GM10266 (cell line): ENCODE data around the gene TRIM24.
"Not testable (repeated sequence)": the region's sequence is repeated elsewhere in the genome, so short reads cannot be mapped to it uniquely, and the experiment has no call there.

Source experiments
- DNase-seq: peaks from one replicate; pipeline ENCODE4 v3.0.0; 2012; ENCODE audit errors: extremely low spot score
- TF ChIP-seq, protein P1 (sequence below): IDR thresholded peaks from 2 replicates; pipeline ENCODE4 v1.5.1; 2012; ENCODE audit warnings: mild to moderate bottlenecking, low read depth; ENCODE audit not compliant: control insufficient read depth, insufficient read depth; ENCODE audit errors: missing control alignments

Gene TRIM24

DNA sequence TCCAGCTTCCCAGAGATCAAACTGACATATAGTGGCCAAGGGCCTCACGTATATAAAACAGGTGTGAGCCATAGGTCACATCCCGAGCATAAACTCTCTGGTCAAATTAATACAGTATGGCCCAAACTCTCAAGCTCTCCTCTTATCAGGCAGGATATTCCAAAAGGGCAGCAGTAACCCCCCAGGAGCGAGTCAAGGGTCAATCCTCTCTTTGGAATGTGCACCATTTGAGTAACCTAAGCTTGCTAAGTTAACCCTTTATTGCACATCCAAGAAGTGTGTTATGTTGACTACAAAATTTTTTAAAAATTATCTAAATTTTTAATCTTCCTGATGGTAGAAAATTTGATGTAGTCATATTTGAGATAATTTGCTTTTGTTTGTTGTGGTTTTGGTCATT, 4.5 kb upstream of the TRIM24 start:
- TF ChIP-seq, protein P1, sequence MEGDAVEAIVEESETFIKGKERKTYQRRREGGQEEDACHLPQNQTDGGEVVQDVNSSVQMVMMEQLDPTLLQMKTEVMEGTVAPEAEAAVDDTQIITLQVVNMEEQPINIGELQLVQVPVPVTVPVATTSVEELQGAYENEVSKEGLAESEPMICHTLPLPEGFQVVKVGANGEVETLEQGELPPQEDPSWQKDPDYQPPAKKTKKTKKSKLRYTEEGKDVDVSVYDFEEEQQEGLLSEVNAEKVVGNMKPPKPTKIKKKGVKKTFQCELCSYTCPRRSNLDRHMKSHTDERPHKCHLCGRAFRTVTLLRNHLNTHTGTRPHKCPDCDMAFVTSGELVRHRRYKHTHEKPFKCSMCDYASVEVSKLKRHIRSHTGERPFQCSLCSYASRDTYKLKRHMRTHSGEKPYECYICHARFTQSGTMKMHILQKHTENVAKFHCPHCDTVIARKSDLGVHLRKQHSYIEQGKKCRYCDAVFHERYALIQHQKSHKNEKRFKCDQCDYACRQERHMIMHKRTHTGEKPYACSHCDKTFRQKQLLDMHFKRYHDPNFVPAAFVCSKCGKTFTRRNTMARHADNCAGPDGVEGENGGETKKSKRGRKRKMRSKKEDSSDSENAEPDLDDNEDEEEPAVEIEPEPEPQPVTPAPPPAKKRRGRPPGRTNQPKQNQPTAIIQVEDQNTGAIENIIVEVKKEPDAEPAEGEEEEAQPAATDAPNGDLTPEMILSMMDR, result no peak
- no peak for DNase-seq

DNA sequence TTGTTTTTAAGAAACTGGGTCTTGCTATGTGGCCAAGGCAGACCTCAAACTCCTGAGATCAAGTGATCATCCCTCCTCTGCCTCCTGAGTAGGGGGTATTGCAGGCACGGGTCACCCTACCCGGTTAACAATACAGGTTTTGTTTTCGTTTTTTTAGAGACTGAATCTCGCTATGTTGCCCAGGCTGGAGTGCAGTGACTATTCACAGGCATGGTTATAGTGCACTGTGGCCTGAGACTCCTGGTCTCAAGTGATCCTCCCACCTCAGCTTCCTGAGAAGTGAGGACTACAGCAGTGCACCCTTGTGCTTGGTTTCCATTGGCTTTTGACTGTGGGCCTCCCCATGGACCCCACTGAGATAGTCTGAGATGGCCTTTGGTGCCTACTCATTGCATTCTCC, 3.8 kb upstream of the TRIM24 start:
- TF ChIP-seq, protein P1, result no peak
- DNase-seq, result no peak

DNA sequence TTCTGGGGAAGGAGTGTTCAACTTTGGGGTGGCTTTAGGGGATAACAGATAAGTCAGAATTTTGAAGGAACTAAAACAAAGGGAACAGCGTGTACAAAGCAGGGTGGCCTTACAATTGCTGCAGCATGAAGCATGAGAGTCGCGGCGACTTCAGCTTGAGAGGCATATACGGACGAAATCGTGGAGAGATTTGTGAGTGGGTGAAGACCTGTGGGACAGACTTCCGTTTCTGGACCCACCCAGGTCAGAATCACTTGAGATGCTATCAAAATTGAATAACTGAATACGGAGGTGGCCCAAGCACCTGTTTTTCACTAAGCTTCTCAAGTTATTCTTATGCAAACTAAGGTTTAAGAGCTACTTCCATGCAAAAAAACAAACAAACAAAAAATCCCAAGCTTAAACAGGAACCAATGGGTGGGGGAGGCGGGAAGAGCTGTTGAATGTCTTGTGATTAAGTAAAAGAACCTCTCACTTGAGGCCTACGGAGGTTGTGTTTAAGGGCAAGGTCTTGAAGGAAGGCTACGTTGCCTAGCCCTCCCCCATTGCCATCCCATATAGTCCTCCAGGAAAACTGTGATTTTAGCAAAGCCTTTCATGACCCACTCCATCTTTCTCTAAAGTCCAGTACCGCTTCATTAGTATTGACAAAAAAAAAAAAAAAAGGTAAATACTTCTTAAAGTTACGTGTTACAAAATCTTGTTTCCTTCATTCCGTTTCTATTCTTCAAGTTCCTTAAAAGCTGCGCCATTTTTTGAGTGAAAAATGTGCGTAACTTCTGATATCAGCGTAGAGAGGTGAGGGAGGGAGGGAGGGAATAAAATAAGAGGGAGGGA, 1.3 kb upstream of the TRIM24 start:
- DNase-seq, result no peak
- TF ChIP-seq, protein P1, result no peak

DNA sequence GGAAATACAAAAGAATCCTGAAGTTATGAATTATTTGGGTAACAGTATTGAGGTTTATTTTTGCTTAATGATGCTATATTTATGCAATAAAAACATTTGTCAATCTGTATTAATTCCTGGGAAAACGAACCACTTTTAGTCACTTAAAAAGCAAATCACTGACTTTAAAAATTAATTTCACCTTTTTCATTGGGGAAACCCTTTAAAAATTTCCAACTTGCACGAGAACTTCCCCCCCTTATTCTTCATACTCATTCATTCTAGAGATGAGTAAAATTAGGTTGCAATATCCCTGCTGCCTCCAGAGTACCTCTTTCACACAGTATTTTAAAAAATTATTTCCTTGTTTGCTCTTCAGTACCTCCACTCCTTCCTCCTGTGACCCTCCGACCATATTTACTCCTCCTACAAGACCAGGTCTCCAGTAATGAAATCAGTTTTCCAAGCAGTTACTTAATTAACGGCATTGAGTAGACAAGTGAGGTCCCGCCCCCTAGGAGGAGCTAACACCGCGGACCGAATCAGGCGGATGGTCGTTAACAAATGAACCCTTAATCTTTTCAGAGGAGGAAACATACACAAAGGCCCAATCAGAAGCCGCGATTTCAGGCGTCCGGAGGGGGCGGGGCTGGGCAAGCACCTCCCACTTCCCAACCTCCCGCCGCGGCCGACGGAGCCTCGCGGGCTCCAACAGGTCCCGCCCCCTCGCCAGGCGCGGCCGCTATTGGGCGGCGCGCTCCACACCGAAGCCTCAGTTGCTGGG, 465 bp upstream of the TRIM24 start:
- peak; percentile 97 for DNase-seq
- TF ChIP-seq, protein P1, result no peak

DNA sequence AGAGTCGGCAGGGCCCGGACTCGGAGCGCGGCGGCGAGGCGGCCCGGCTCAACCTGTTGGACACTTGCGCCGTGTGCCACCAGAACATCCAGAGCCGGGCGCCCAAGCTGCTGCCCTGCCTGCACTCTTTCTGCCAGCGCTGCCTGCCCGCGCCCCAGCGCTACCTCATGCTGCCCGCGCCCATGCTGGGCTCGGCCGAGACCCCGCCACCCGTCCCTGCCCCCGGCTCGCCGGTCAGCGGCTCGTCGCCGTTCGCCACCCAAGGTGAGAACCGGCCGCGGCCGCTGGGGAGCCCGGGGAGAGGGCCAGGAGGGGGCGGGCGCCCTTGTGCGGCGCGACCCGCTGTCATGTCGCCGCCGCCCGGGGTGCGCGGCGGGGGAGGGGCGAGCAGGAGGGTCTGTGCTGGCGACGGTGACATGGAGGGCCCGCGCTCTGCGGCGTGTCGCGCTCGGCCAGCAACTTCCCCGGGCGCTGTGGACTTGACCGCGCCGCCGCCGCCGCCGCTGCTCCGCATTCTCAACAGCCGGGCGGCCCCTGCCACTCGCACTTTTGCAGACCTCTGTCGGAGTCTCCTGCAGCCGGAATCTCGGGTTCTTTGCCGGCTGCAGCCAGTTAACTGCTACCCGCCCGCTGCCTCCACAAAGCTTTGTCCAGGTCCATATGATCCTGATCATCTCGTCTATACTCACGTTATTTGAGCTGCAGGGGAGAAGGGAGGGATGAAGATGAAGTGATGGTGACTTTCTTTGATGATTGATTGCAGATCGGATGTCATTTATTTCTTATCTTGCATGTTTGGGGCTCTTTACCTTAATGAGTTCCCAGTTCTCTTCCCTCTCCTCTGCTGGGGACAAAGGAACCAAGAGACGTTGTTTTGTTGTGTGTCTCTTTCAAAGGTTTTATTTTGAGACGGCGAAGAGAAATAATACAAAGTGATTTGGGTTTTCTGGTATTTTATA, 869 bp downstream of the TRIM24 start:
- DNase-seq, result peak; percentile 68
- TF ChIP-seq, protein P1, result no peak

DNA sequence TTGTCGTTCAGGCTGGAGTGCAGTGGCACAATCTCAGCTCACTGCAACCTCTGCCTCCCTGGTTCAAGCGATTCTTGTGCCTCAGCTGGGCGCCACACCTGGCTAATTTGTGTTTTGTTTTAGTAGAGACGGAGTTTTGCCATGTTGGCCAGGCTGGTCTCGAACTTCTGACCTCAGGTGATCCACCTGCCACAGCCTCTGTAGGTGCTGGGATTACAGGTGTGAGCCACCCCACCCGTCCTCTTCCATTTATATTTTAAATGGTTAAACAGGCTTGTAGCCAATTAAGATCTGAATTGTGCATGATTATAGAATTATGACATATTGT, 3.2 kb downstream of the TRIM24 start:
- not testable (repeated sequence) for DNase-seq

DNA sequence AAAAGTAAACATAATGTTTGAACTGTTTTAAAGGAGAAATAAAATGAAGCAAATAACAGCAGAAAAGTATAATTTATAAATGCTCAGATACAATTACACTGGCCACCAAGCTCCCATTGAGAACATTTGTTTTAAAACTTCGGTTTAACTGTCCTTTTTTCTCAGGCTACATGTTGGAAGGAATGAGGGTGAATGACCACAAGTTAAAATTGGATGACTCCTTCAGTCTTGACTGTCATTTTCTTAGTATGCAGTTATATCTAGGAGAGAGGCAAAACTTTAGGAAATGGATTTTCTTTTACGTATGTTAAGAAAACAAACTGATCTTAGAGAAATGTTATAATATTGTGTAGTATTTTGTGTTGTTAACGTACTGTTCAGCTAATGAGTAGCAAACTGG, 5.0 kb downstream of the TRIM24 start:
- DNase-seq, result no peak
- TF ChIP-seq, protein P1, result no peak

DNA sequence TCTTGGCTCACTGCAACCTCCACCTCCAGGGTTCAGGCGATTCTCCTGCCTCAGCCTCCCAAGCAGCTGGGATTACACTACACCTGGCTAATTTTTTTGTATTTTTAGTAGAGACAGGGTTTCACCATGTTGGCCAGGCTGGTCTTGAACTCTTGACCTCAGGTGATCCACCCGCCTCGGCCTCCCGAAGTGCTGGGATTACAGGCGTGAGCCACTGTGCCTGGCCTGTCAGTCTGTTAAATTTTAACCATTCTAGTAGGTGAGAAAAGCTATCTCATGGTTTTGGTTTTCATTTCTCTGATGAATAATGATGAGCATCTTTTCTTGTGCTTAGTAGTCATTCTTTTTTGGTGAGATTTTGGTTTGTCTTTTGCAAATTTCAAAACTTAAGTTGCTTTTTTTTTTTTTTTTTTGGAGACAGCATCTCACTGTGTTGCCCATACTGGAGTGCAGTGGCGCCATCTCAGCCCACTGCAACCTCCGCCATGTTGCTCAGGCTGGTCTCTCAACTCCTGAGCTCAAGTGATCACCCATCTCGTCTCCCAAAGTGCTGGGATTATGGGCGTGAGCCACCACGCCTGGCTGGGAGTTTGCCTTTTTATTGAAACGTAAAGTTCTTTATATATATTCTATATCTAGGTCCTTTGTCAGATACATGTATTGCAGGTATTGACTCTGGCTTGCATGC, 6.2 kb downstream of the TRIM24 start:
- not testable (repeated sequence) for DNase-seq
